Jurkat, Clone E6-1 (cell line): Measurements from ENCODE around the gene MNS1. TPM values are rescaled to one million over a fixed set of nuclear protein-coding genes. Genes with fewer than 3 reads are reported as not detected.
A peak's percentile ranks its signal among the peaks of the same experiment; 100 is the strongest.
"Not testable (repeated sequence)": the region's sequence is repeated elsewhere in the genome, so short reads cannot be mapped to it uniquely, and the experiment has no call there.

ENCODE experiments used
- DNase-seq: peaks from one replicate; pipeline ENCODE4 v3.0.0-alpha.2; 2011; ENCODE audit warnings: low read depth, low spot score
- H3K4me3 ChIP-seq: 2 replicates; pipeline ENCODE4 v1.5.1; 2011; ENCODE audit warnings: mild to moderate bottlenecking, low read length, control low read depth, moderate library complexity
- polyA plus RNA-seq: library from polyadenylated mRNA; unstranded; fragments of >200 nt; gene quantifications from one replicate; pipeline ENCODE4 v1.2.1, GENCODE V29; 2012; ENCODE audit warnings: missing spikeins; ENCODE audit not compliant: insufficient read length, insufficient read depth

Gene MNS1
- 1.3 TPM for polyA plus RNA-seq

GRCh38 chr15:56464893-56465520, at the start of gene MNS1:
Gene MNS1, minus strand, starts transcription at chr15:56465137. Its CDS starts 165 bp downstream, at chr15:56464972.
- peak; percentile 90 for DNase-seq
- H3K4me3 ChIP-seq, result peak within 1 kb of the TSS; percentile 55

- H3K4me3 ChIP-seq, result no peak overlapping the region
- DNase-seq, result peak; percentile 94
Measured at GRCh38 chr15:56496635-56497034, 31.7 kb upstream of the MNS1 start.

GRCh38 chr15:56495533-56495932, 30.6 kb upstream of the MNS1 start:
- DNase-seq, result no peak
- H3K4me3 ChIP-seq, result no peak overlapping the region

- no peak for DNase-seq
- no peak overlapping the region for H3K4me3 ChIP-seq
Measured at GRCh38 chr15:56495053-56495452, 30.1 kb upstream of the MNS1 start.

GRCh38 chr15:56492791-56493555, 28.0 kb upstream of the MNS1 start:
- DNase-seq, result peak; percentile 76
- no peak overlapping the region for H3K4me3 ChIP-seq

GRCh38 chr15:56492236-56492635, 27.3 kb upstream of the MNS1 start:
- DNase-seq, result no peak
- H3K4me3 ChIP-seq, result no peak overlapping the region

GRCh38 chr15:56491110-56491722, 26.3 kb upstream of the MNS1 start:
- H3K4me3 ChIP-seq, result no peak overlapping the region
- peak; percentile 94 for DNase-seq

GRCh38 chr15:56490461-56490860, 25.5 kb upstream of the MNS1 start:
- H3K4me3 ChIP-seq, result no peak overlapping the region
- no peak for DNase-seq

- not testable (repeated sequence) for H3K4me3 ChIP-seq, DNase-seq
Measured at GRCh38 chr15:56486206-56486605, 21.3 kb upstream of the MNS1 start.

GRCh38 chr15:56485426-56485825, 20.5 kb upstream of the MNS1 start:
- not testable (repeated sequence) for H3K4me3 ChIP-seq, DNase-seq

- DNase-seq, result no peak
- H3K4me3 ChIP-seq, result no peak overlapping the region
Measured at GRCh38 chr15:56484287-56484686, 19.4 kb upstream of the MNS1 start.

GRCh38 chr15:56475351-56475750, 10.4 kb upstream of the MNS1 start:
- no peak overlapping the region for H3K4me3 ChIP-seq
- peak; percentile 82 for DNase-seq

- DNase-seq, result no peak
- H3K4me3 ChIP-seq, result no peak overlapping the region
Measured at GRCh38 chr15:56473017-56473416, 8.1 kb upstream of the MNS1 start.

GRCh38 chr15:56472278-56472677, 7.3 kb upstream of the MNS1 start:
- no peak overlapping the region for H3K4me3 ChIP-seq
- no peak for DNase-seq

- no peak overlapping the region for H3K4me3 ChIP-seq
- DNase-seq, result no peak
Measured at GRCh38 chr15:56471440-56472069, 6.6 kb upstream of the MNS1 start.

GRCh38 chr15:56469483-56469882, 4.5 kb upstream of the MNS1 start:
- no peak overlapping the region for H3K4me3 ChIP-seq
- no peak for DNase-seq

GRCh38 chr15:56468401-56468800, 3.5 kb upstream of the MNS1 start:
- peak overlapping the region; percentile 42 for H3K4me3 ChIP-seq
- peak; percentile 65 for DNase-seq

GRCh38 chr15:56467616-56468015, 2.7 kb upstream of the MNS1 start:
- DNase-seq, result no peak
- no peak overlapping the region for H3K4me3 ChIP-seq

GRCh38 chr15:56460947-56461346, 4.0 kb downstream of the MNS1 start:
- DNase-seq, result no peak
- H3K4me3 ChIP-seq, result no peak overlapping the region

- H3K4me3 ChIP-seq, result no peak overlapping the region
- DNase-seq, result no peak
Measured at GRCh38 chr15:56460071-56460470, 4.9 kb downstream of the MNS1 start.
